H1 (cell line): ENCODE measurements around the gene ARHGEF40. TPM values are rescaled to one million over a fixed set of nuclear protein-coding genes. Genes with fewer than 3 reads are reported as not detected.

Source experiments
- BACH1 ChIP-seq: IDR thresholded peaks from 2 replicates; pipeline ENCODE4 v1.6.1; 2012; ENCODE audit warnings: low read length, improper control_type of control experiment
- CREB1 ChIP-seq: IDR thresholded peaks from 2 replicates; pipeline ENCODE4 v1.6.1; 2012; ENCODE audit warnings: inconsistent platforms
- CTCF ChIP-seq, 3 experiments: IDR thresholded peaks; 1 replicate in 2 of 3; 2 replicates in 1 of 3; pipeline versions ENCODE4 v1.5.1 to v1.6.1; 2011; ENCODE audit warnings: low read length in 3 of 3, mild to moderate bottlenecking in 3 of 3, inconsistent platforms in 2 of 3, low read depth in 1 of 3, moderate library complexity in 1 of 3; ENCODE audit not compliant: insufficient read depth in 1 of 3; ENCODE audit errors: control extremely low read depth in 1 of 3
- GABPA ChIP-seq: IDR thresholded peaks from 2 replicates; pipeline ENCODE4 v1.6.1; 2011; ENCODE audit warnings: mild to moderate bottlenecking, low read length, moderate library complexity, borderline replicate concordance; ENCODE audit not compliant: insufficient read depth
- MAX ChIP-seq: IDR thresholded peaks from 2 replicates; pipeline ENCODE4 v1.6.1; 2012; ENCODE audit warnings: inconsistent platforms
- SIN3A ChIP-seq, 2 experiments: IDR thresholded peaks in 1 of 2; conservative IDR thresholded peaks in 1 of 2; 2 replicates each; pipeline ENCODE4 v1.6.1; 2011 to 2012; ENCODE audit warnings: low read length in 2 of 2, improper control_type of control experiment in 1 of 2, low read depth in 1 of 2, mild to moderate bottlenecking in 1 of 2
- polyA plus RNA-seq, 7 experiments: library from polyadenylated mRNA; depleted of rRNA in 3 of 7; stranded (reverse) in 5 of 7; unstranded in 2 of 7; fragments of >200 nt in 5 of 7; fragments of 200-250 nt in 2 of 7; gene quantifications; 1 replicate in 5 of 7; 2 replicates in 1 of 7; 4 replicates in 1 of 7; pipeline versions ENCODE4 v1.2.1 to v1.2.3, GENCODE V29; 2011 to 2013; ENCODE audit warnings: missing spikeins in 2 of 7, mixed read lengths in 2 of 7
- total RNA-seq: library from RNA; stranded (reverse); fragmentation: NEBNext Ultra II Directional; extraction: Animal tissue kit (Norgen Biotek cat#: 25700); gene quantifications from 2 replicates; pipeline ENCODE4 v1.2.1, GENCODE V29; 2021
- TF ChIP-seq, protein P1 (sequence below): IDR thresholded peaks from 2 replicates; pipeline ENCODE4 v1.6.1; 2011; ENCODE audit warnings: low read length, improper control_type of control experiment

The ARHGEF40 gene
- total and polyA plus RNA-seq, 2 of the 8 experiments (the other 6 are each of a cell fraction or from before 2014, with no cell fraction given): 53.1 to 101 TPM

DNA sequence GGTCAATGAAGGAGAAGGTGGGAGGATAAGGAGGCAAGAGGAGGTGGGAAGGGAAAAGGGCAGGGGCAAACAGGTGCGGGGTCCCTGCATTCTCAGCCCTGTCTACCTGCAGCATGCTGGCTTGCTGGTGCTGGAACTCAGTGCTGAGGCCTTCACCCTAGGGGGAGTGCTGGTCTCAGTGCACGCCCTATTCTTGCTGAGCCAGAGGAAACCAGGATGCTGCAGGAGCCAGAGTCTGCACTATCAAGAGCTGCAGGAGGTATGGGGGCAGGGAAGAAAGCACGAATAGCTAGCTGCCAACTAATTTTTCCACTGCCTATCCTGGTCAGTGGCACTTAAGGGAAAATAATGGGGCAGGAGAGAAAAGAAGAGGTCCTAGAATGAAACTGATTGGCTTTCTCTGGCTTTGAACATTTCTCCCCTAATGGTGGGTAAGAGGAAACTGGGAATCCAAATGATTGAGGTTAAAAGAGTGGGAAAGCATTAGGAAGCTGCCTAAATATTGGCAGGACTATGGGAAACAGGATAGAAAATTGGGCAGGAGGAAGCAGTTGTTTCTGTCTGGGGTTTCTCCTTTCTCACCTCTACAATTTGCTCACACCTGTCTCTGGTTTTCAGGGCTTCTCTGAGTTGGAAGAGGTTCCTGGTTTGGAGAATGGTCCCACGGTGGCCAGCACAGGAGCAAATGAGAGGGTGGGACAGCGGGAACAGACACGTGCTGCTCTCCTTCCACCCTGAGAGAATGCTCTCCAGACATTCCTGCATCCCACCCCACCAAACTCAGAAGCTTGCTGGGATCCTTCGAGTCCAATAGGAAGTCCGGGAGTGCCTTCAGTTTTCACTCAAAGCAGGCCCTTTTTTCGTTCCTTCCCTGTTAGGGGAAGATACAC lies 32.7 kb downstream of the ARHGEF40 start (continued):
- peak in 1 of 3 experiments; percentile 19; a peak in 1 of 4 replicates for TF ChIP-seq CTCF (IDR thresholded peaks at IDR 0.05; ENCODE audit: control extremely low read depth in 1 of 3, insufficient read depth in 1 of 3, low read depth in 1 of 3, low read length in 3 of 3)
- TF ChIP-seq, protein P1, sequence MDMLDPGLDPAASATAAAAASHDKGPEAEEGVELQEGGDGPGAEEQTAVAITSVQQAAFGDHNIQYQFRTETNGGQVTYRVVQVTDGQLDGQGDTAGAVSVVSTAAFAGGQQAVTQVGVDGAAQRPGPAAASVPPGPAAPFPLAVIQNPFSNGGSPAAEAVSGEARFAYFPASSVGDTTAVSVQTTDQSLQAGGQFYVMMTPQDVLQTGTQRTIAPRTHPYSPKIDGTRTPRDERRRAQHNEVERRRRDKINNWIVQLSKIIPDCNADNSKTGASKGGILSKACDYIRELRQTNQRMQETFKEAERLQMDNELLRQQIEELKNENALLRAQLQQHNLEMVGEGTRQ: no peak
- TF ChIP-seq BACH1: no peak
- no peak for TF ChIP-seq CREB1
- TF ChIP-seq SIN3A (conservative IDR thresholded peaks at IDR 0.05 in 1 of 2, IDR thresholded peaks at IDR 0.05 in 1 of 2; ENCODE audit: low read depth in 1 of 2, low read length in 2 of 2): no peak
- TF ChIP-seq GABPA: no peak
- 0 out of 2 replicates have a peak, but pooled peaks have one; percentile 10 for TF ChIP-seq MAX
